Measurements from ENCODE around the gene PHF20.
"Not testable (repeated sequence)": the region's sequence is repeated elsewhere in the genome, so short reads cannot be mapped to it uniquely, and the experiment has no call there.

PHF20 gene

DNA sequence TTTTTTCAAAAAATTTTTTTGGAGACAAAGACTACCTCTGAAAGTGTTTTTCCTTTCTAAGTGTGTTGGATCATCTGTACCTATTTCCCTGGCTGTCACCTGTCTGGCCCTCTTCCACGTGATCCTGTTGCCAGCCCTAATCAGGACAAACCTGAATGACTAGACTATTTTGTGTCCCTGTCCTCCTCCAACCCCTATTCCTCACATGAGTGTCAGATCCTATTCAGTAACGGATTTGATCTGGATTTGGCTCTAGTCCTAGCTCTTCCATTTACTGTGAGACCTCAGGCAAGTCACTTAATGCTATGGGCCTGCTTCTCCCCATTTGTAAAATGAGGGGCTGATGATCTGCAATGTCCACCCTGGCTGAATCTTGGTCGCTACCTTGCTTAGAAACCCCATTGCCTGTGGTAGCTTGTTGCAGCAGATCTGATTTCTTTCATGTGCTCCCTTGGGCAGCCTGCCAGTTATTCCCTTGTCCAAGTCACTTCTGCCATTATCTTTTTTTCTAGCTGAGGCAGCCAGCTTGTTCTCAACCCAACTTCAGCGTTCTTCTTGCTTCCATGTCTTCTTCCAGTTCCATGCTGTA, 4.8 kb downstream of the PHF20 start:
- no peak for DNase-seq (ENCODE audit: low spot score)

DNA sequence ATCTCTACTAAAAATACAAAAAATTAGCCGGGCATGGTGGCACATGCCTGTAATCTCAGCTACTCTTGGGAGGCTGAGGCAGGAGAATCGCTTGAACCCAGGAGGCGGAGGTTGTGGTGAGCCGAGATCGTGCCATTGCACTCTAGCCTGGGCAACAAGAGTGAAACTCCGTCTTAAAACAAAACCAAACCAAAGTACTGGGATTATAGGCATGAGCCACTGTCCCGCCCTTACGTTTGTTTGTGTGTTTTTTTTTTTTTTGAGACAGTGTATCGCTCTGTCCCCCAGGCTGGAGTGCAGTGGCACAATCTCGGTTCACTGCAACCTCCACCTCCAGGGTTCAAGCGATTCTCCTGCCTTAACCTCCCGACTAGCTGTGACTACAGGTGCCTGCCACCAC, 12.0 kb downstream of the PHF20 start:
- DNase-seq (ENCODE audit: low spot score), result not testable (repeated sequence)

DNA sequence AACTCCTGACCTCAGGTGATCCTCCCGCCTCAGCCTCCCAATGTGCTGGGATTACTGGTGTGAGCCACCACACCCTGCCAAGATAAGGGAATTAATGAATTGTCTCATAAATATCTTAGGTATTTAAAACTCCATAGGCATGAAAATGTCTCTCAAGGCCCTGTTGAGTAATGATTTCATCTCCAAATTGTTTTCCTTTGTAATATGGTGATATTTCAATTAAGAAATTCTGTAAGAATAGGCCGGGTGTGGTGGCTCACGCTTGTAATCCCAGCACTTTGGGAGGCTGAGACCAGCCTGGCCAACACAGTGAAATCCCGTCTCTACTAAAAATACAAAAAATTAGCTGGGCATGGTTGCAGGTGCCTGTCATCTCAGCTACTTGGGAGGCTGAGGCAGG, 13.7 kb downstream of the PHF20 start:
- not testable (repeated sequence) for DNase-seq (ENCODE audit: low spot score)

DNA sequence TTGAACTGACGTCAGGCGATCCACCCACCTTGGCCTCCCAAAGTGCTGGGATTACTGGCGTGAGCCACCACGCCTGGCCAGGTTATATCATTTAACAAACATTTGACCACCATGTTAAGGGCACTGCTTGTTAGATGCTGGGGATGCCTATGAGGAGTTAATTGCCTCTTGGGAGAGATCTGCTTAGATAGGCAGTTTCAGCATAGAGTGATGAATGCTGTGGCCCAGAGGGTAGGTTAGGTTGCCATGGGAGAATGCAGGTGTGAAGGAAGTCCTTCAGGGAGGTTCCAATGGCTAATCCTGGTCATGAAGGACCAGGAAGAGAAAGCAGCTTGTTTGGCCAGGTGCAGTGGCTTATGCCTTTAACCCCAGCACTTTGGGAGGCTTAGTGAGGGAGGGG, 17.0 kb downstream of the PHF20 start:
- no peak for DNase-seq (ENCODE audit: low spot score)

DNA sequence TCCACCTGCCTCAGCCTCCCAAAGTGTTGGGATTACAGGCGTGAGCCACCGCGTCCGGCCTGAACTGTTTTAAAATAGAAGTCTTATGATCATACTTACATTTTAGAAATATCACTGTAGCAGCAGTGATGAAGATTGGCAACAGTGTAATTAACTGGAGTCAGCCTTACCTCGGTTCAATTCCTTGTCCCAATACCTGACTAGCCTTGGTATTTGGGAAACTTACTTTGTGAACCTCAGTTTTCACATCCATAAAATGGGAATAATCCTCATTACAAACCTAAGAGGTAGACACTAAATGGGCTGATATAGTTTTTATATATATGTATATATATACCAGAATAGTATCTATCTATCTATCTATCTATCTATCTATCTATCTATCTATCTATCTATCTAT, 19.3 kb downstream of the PHF20 start:
- no peak for DNase-seq (ENCODE audit: low spot score)

DNA sequence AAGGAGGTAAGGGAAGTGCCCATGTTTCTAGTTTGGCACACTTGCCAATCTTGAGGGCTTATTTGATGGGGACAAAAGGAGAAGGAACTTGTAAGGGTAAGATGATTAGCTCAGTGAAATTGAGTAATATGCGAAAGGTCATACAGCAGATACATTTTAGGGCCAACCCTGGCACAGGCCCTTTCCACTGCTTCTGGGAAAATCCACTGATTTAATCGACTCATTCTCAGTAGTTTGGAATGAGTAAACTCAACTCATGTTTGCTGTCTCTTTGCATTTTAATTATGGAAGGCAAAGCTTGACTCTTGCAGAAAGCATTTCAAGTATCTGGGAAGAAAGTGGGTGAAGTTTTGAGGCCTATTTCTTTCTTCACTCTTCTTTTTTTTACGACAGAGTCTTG, 20.0 kb downstream of the PHF20 start:
- no peak for DNase-seq (ENCODE audit: low spot score)

DNA sequence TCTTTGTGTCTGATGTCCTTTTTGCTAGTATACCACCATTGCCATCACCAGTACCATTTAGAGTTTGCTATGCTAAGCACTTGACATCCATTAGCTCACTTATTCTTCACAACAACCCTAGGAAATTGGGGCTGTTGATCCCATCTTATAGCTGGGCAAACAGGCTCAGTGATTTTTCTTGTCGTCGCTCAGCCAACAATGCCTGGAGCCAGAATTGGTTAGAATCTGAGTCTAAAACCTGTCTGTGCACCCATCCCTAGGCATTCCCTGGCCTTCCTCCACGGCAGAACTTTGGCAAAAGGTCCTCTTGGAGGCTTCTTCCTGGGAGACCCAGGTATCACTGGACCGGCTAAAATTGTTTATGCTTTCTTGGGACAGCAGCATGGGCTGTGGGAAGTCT, 20.9 kb downstream of the PHF20 start:
- DNase-seq (ENCODE audit: low spot score), result no peak

DNA sequence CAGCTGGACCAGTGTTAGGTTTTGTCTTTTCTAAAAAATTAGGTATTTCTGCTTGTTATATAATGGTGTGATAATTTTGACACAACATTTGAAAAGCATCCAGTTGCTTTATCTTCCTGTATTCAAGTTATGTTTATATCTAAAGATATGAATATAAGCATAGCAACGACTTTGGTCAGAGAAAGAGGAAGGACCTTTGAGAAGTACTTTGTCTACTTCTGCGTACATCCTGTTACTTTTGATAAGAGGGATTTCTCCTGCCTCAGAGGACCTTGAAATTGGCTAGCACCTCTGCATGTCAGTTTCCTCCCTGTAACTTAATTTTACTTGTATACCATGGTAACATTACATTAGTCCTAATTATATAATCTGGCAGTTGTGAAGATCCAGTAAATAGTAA, 24.8 kb downstream of the PHF20 start:
- no peak for DNase-seq (ENCODE audit: low spot score)

DNA sequence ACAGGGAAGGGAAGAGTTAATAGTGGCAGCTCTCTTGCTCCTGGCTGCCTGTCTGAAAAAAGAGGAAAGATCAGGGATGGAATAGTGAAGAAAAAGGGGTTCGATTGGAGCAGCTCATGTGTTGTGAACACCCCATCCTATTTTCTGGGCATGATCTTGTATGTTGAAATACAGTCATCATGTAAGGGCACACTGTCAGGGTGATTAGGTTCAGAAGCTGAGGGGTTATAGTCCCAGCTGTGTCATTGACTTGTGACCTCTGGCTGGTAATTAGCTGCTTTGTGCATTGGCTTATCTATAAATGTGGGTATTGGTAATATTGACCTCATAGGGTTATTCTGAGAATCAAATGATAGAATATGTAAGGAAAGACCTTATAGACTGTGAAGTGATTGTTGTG, 30.1 kb downstream of the PHF20 start:
- no peak for DNase-seq (ENCODE audit: low spot score)

DNA sequence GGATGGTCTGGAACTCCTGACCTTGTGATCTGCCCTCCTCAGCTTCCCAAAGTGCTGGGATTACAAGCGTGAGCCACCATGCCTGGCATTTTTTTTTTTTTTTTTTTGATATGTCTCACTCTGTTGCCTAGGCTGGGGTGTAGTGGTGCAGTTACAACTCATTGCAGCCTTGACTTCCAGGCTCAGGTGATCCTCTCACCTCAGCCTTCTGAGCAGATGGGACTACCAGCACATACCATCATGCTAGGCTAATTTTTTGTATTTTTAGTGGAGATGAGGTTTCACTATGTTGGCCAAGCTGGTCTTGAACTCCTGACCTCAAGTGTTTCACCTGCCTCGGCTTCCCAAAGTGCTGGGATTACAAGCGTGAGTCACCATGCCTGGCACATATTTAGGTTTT, 34.3 kb downstream of the PHF20 start:
- DNase-seq (ENCODE audit: low spot score), result no peak

DNA sequence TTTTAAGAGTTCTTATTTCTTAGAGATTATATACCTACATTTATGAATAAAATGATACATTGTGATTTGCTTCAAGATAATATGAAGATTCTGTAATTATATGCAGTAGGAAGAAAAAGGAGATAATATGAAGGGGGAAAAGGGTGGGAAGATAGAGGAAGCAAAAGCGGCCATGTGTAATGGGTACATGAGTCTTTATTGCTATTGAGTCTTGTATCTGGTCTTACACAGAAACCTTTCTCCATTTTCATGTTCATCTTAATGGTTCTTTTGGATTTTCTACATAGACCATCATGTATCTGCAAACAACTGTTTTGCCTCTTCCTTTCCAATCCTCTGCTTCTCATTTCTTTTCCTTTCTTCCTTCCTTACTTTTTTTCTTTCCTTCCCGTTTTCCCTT, 36.1 kb downstream of the PHF20 start:
- no peak for DNase-seq (ENCODE audit: low spot score)

DNA sequence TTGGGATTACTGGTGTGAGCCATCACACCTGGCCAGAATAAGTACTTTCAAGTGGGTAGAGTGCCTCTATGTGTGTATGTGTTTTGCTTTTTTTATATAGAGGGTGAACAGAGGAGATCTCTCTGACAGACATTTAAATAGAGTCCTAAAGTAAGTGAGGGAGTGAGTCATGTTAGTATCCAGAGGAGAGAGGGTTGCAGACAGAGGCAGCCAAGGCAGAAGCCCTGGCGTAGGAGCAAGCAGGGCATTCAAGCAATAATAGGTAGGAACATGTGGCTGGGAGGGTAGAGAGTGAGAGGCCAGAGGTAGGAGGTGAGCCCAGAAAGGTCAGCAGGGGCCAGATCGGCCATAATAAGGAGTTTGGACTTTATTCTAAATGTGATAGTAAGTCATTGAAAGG, 48.9 kb downstream of the PHF20 start:
- no peak for DNase-seq (ENCODE audit: low spot score)

DNA sequence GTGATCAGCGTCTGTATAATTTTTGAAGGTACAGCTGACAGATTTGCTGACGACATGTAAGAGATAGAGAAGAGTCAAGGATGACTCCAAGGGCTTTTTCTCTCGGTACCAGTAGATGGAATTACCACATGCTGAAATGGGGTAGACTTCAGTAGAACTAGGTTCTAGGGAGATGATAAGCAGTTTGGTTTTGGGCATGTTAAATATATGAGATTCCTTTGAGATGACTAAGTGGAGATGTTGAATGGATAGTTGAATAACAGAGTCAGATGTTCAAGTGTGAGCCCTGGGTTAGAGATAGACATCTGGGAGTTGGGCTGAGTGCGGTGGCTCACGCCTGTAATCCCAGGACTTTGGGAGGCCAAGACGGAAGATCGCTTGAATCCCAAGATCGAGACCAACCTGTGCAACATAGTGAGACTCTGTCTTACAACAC, 50.0 kb downstream of the PHF20 start:
- no peak for DNase-seq (ENCODE audit: low spot score)

DNA sequence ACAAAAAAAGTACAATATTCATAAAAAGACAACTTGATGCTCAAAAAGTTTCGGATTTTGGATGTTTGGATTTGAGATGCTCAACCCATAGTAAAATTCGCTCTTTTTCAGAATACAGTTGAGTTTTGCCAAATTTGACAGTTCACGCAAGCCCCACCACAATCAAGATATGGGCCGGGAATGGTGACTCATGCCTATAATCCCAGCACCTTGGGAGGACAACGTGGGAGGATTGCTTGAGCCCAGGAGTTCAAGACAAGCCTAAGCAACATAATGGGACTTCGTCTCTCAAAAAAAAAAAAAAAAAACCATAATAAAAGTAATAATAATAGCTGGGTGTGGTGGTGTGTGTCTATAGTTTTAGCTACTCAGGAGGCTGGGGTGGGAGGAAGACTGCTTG, 51.3 kb downstream of the PHF20 start:
- DNase-seq (ENCODE audit: low spot score), result no peak

DNA sequence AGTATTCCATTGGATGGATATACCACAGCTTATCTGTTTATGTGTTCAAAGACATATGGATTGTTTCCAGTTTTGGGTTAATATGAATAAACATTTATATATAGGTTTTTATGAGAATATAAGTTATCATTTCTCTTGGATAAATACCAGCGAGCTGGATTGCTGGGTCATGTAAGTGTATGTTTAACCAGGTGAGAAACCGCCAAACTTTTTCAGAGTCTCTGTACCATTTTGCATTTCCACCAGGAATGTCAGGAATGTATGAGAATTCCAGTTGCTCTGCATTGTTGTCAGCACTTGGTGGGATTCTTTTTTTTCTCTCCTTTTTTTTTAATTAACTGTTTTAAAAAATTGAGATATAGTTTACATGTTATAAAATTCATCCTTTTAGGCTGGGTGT, 52.1 kb downstream of the PHF20 start:
- DNase-seq (ENCODE audit: low spot score), result no peak

DNA sequence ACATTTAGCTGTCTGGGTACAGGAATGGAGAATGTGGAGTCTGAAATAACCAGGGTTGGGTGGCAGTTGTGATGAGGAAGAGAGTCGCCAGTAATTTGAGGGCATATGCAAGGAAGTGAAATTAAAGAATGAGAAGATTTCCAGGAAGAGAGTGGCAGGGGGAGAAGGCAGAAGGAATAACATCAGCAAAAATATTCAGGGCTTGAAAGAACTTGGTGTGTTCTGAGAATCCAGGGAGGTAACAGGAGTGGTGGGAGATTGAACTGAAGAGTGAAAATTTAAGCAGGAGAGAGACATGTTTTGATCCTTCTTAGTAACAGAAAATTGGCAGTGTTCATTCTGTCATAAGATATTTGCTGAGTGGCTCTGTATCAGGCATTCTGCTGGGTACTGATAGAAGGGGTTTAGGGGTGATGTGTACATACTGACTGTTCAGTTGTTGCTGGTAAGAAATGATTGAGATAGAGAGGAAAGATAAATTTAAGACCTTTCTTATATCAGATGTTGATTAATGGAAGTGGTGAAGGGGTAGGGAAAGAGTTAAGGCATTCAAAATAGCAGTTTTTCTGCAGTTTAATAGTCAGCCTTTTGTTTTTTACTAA, 54.7 kb downstream of the PHF20 start:
- DNase-seq (ENCODE audit: low spot score), result no peak

DNA sequence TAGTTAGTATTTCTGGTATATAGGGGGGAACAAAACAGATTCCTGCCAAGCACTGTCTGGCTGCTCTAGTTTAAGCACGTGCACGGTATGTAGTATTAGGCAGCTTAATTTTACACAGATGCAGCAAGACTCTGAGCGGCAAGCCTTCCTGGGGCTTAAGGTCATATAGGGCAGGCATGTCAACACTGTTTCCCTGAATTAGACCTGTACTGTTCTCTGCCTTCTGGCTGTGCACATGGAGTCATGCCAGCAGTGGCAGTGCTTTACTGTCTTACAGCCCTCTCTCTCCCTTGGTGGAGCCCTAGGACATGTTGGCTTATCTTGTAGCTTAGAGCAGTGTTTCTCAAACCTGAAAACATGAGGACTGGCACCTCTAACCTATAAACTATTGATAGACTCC, 56.6 kb downstream of the PHF20 start:
- no peak for DNase-seq (ENCODE audit: low spot score)

DNA sequence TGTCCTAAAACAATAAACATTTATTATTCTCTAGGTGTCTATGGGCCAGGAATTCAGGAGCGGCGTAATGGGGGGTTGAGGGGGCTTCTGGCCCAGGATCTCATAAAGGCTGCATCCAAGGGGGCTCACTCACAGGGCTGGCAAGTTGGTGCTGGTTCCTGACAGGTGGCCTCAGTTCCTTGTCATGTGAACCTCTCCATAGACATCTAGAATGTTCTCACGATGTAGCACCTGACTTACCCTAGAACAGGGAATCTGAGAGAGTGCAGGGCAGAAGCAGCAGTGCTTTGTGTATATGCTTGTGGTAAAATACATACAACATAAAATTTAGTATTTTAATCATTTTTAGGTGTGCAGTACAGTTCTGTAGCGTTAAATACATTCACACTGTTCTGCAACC, 57.1 kb downstream of the PHF20 start:
- no peak for DNase-seq (ENCODE audit: low spot score)

DNA sequence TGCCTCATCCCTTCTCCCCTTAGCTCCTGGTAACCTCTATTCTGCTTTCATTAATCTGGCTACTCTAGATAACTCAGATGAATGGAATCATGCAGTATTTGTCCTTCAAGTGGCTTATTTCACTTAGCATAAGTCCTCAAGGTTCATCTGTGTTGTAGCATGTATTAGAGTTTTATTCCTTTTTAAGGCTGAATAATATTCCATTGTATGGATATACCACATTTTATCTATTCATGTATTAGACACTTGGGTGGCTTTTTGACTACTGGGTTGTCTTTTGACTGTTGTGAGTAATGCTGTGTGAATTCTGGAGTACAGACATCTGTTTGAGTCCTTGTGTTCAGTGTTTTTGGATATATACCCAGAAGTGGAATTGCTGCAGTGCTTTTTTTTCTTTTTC, 58.4 kb downstream of the PHF20 start:
- DNase-seq (ENCODE audit: low spot score), result no peak

DNA sequence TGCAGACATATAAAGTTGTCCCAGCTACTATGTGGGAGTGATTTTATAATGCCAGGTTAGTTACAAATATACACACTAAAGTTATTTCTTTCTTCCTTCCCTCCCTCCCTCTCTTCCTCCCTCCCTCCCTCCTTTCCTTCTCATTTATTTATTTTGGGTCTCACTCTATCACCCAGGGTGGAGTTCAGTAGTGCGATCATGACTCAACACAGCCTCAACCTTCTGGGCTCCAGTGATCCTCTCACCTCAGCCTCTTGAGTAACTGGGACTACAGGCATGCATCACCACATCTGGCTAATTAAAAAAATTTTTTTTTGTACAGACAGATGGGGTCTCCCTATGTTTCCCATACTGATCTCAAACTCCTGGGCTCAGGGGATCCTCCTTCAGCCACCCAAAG, 59.2 kb downstream of the PHF20 start:
- no peak for DNase-seq (ENCODE audit: low spot score)

DNA sequence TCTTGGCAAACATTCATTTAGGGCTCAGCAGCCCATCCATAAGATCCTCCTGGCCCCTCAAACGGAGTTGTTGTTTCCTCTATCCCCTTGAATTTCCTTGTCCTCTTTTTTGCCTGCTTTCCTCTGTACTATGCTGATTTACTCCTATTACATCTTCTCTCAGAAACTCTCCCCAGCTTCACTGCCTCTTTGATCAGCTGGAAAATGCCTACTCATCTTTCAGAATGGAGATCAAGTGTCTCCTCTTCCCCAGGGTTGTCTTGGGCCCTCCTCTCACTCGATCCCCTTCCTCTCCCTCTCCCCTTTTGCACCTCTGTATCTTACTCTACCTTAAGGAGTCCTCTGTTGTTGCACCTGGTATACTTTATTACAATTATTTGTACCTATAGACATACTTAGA, 60.2 kb downstream of the PHF20 start:
- DNase-seq (ENCODE audit: low spot score), result no peak

DNA sequence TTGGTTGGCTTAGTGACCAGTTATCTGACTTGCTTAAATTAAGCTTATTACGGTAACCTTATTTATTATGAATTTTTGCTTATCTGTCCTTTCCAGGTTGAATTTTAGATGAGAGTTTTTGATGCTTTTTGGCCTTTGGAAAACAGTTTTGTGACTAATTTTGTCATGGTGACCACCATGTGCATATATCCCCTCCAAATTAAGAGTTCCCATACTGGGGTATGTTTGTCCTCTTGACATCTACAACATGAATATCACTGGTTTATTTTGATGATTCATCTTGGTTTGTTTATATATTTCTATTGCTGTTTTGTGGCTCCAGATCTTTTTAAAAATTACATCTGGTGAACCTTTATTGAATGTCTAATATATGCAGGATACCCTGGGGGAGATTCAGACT, 61.4 kb downstream of the PHF20 start:
- no peak for DNase-seq (ENCODE audit: low spot score)

DNA sequence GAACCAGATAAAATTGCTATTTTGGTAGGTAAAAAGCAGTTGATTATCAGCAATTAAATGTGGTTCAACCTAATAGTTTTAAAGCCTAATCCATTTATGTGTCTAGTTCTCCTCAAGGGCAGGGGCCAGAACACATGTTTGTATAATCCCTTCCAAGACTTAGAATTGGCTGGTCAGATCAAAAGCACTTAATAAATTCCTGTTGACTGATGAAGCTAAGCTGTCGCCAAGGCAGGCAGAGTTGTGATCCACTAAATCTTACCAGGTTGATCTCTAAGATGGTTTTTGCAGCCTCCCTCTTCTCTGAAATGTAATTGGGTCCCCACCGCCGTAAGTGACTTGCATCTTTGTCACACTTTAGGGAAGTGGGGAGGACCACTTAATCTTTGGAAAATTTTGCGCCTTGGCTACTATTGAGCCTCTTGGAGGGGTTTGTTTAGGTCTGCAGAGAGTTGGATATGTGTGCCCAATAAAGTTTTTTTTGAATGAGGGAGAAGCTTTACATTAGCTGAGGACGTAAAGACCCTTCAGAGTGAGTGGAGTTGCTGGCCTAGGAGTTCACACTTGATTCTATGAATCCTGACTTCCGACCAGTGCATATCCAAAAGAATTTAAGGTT, 65.9 kb downstream of the PHF20 start:
- no peak for DNase-seq (ENCODE audit: low spot score)

DNA sequence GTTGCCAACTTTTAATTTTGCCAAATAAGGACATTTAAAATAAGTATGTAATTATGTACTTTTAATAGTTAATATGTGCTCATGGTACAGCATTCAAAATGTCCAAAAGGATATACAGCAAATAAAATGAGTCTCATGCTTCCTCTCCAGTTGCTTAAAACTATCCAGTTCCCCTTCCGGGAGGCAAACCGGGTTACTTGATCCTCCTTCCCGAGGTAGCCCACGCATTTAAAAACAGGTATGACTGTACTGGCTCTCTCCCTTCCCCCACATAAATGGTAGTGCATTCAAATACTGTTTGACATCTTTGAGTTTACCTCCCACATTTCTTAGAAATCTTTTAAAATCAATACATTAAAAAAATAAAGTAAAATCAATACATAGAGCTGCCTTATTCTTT, 66.4 kb downstream of the PHF20 start:
- no peak for DNase-seq (ENCODE audit: low spot score)
